Brain microvascular endothelial cell (primary cell): ENCODE results near the gene NME9.

ENCODE experiments used
- DNase-seq: peaks from one replicate; pipeline ENCODE4 v3.0.0-alpha.2; 2020
- H3K27ac ChIP-seq: fragments of 250-450 bp; sonication (Bioruptor Pico); 2 replicates; pipeline ENCODE4 v1.5.1; 2020; ENCODE audit warnings: mild to moderate bottlenecking, moderate library complexity
- H3K27me3 ChIP-seq: fragments of 250-450 bp; sonication (Bioruptor Pico); replicated peaks from 2 replicates; pipeline ENCODE4 v1.5.1; 2020; ENCODE audit warnings: mild to moderate bottlenecking
- H3K36me3 ChIP-seq: fragments of 250-450 bp; sonication (Bioruptor Pico); replicated peaks from 2 replicates; pipeline ENCODE4 v1.5.1; 2020; ENCODE audit warnings: mild to moderate bottlenecking
- H3K4me3 ChIP-seq: 2 replicates; pipeline ENCODE4 v1.5.1; 2011; ENCODE audit warnings: low read depth, mild to moderate bottlenecking, control low read depth, low read length, moderate library complexity
- CTCF ChIP-seq: IDR thresholded peaks from 2 replicates; pipeline ENCODE4 v1.5.1; 2011; ENCODE audit warnings: low read depth, mild to moderate bottlenecking, moderate library complexity, low read length, control low read depth, inconsistent platforms; ENCODE audit errors: missing control alignments
- in situ Hi-C: cut with HindIII; loops from 2 replicates; pipeline ENCODE4 v1.10.0; 2017; ENCODE audit warnings: low sequenced_read_pairs, low pct_ligation_motif_present

The NME9 gene

GRCh38 chr3:138347960-138348753, 18.5 kb upstream of the NME9 start, which contains the start of gene MRAS:
Gene MRAS (plus strand): TSS chr3:138348579. CDS start chr3:138372884, 24,305 bp downstream.
- Histone ChIP-seq H3K27me3 (no peaks in the 10 kb centered on the region), H3K36me3 (no peaks in the 10 kb centered on the region), H3K4me3 (peak within 1 kb of the TSS; percentile 70), H3K27ac (peak within 1 kb of the TSS; percentile 37)
- peak; percentile 46 for DNase-seq
- peak; percentile 25 for TF ChIP-seq CTCF
- in situ Hi-C loops = no loop called here

- DNase-seq = no peak
- Histone ChIP-seq H3K36me3 (no peaks in the 10 kb centered on the region), H3K27ac (no peak overlapping the region), H3K27me3 (no peaks in the 10 kb centered on the region), H3K4me3 (no peak overlapping the region)
- TF ChIP-seq CTCF = no peak
- in situ Hi-C loops = no loop called here
These were observed 15.1 kb upstream of the NME9 start for GRCh38 chr3:138344754-138345153.

- no peak for DNase-seq
- in situ Hi-C loops = no loop called here
- H3K27ac ChIP-seq = no peak overlapping the region
- H3K36me3 ChIP-seq = no peaks in the 10 kb centered on the region
- no peak for TF ChIP-seq CTCF
- no peak overlapping the region for H3K4me3 ChIP-seq
- H3K27me3 ChIP-seq = no peaks in the 10 kb centered on the region
These were observed 10.9 kb upstream of the NME9 start for GRCh38 chr3:138340511-138340910.

- Histone ChIP-seq H3K36me3 (no peaks in the 10 kb centered on the region), H3K27me3 (peaks cover 3% of the 10 kb centered on the region), H3K27ac (no peak overlapping the region), H3K4me3 (no peak overlapping the region)
- TF ChIP-seq CTCF = no peak
- no peak for DNase-seq
- in situ Hi-C loops = no loop called here
These were observed 9.2 kb upstream of the NME9 start for GRCh38 chr3:138338811-138339210.

GRCh38 chr3:138338244-138338643, 8.6 kb upstream of the NME9 start:
- no peaks in the 10 kb centered on the region for H3K36me3 ChIP-seq
- DNase-seq = no peak
- TF ChIP-seq CTCF = no peak
- no peak overlapping the region for H3K4me3 ChIP-seq
- peaks cover 3% of the 10 kb centered on the region for H3K27me3 ChIP-seq
- no peak overlapping the region for H3K27ac ChIP-seq
- in situ Hi-C loops = no loop called here
